ENCODE data around the gene PDE7B. TPM values are rescaled to one million over a fixed set of nuclear protein-coding genes. Genes with fewer than 3 reads are reported as not detected.

PDE7B gene
- total and polyA plus RNA-seq, 2 of the 4 experiments (the other 2 are of a cell fraction), result 7.8 to 12.4 TPM

- in situ Hi-C loops (cut with MboI; ENCODE audit: low sequenced_read_pairs), result no loop called here
- peak; percentile 66 for DNase-seq
- BruUV-seq (replicated peaks), result no TSS peak
These were observed 89.9 kb downstream of the PDE7B start for GRCh38 chr6:135941275-135942025.

More at GRCh38 chr6:135941275-135942025, 89.9 kb downstream of the PDE7B start:
- Histone ChIP-seq H3K4me3 (ENCODE audit: insufficient read depth, low read depth, low read length) (no peak overlapping the region), H3K23ac (ENCODE audit: low read depth, low read length) (no peak overlapping the region), H2AK5ac (ENCODE audit: low read depth, low read length) (no peak overlapping the region), H3K4me1 (ENCODE audit: control insufficient read depth, insufficient read depth, low read length) (peaks cover 18% of the 10 kb centered on the region), H2BK5ac (ENCODE audit: low read depth, low read length, poor library complexity, severe bottlenecking) (no peak overlapping the region), H3K14ac (replicated peaks; ENCODE audit: low read depth, low read length) (no peak overlapping the region), H3K79me1 (ENCODE audit: low read depth in 1 of 2, low read length in 2 of 2) (peaks cover 40 to 51% of the 10 kb centered on the region in 2 experiments), H2BK15ac (ENCODE audit: low read depth, low read length) (no peak overlapping the region), H2AK9ac (replicated peaks; ENCODE audit: low read depth, low read length, poor library complexity) (no peak overlapping the region), H2BK120ac (ENCODE audit: low read depth, low read length) (no peak overlapping the region), H3K4me2 (ENCODE audit: low read depth, low read length) (no peak overlapping the region), H3K9me1 (ENCODE audit: insufficient read depth, low read length) (peaks cover 9% of the 10 kb centered on the region), H3K27ac (ENCODE audit: insufficient read depth, low read length) (no peak overlapping the region), H4K8ac (ENCODE audit: low read depth in 2 of 2, low read length in 2 of 2) (no peak overlapping the region), H3K36me3 (ENCODE audit: control insufficient read depth, insufficient read depth, low read length) (no peaks in the 10 kb centered on the region; the same call in none of the 2 replicates), H2AFZ (replicated peaks; ENCODE audit: low read length, poor library complexity) (no peak overlapping the region), H3K4ac (ENCODE audit: low read depth, low read length) (no peak overlapping the region), H3K27me3 (ENCODE audit: control insufficient read depth, insufficient read depth, low read length) (no peaks in the 10 kb centered on the region), H3K18ac (ENCODE audit: low read depth, low read length) (no peak overlapping the region), H3K56ac (ENCODE audit: extremely low read depth, insufficient read depth, low read length) (no peak overlapping the region), H4K5ac (ENCODE audit: low read depth, low read length) (no peak overlapping the region), H3K9me3 (ENCODE audit: control insufficient read depth, insufficient read depth, low read length) (no peaks in the 10 kb centered on the region), H2BK20ac (ENCODE audit: low read depth, low read length) (no peak overlapping the region), H4K20me1 (ENCODE audit: insufficient read depth, low read length) (no peaks in the 10 kb centered on the region), H4K91ac (ENCODE audit: insufficient read depth, low read depth, low read length) (no peak overlapping the region), H3K9ac (ENCODE audit: low read depth, low read length) (no peak overlapping the region)
- CTCF ChIA-PET, result interaction anchor here (0.5 to 1.4 kb wide), 3 partner anchors 11 to 108 kb away, joined by 3 to 9 read pairs (median 3); no protein-coding TSS in a partner anchor
- TF ChIP-seq RFX5 (IDR thresholded peaks at IDR 0.05; ENCODE audit: low read depth, low read length) (no peak), SMC3 (IDR thresholded peaks at IDR 0.05; ENCODE audit: low read depth, low read length) (no peak), ELK1 (IDR thresholded peaks at IDR 0.05; ENCODE audit: borderline replicate concordance, low read depth, low read length) (no peak), CEBPB (IDR thresholded peaks at IDR 0.05; ENCODE audit: low read depth, low read length) (0 out of 2 replicates have a peak, but pooled peaks have one; percentile 15), FOS (IDR thresholded peaks at IDR 0.05; ENCODE audit: low read depth, low read length) (no peak)
- no peak for ATAC-seq (ENCODE audit: low read depth)
- intact Hi-C loops (cut with micrococcal nuclease), result no loop called here
- dilution Hi-C loops (cut with HindIII; ENCODE audit: low sequenced_read_pairs, unreplicated experiment), result no loop called here
- POLR2A ChIA-PET (ENCODE audit: unreplicated experiment), result no interaction called here
- WGBS, 2 experiments (ENCODE audit: extremely low coverage in 2 of 2, insufficient read length in 1 of 2), result no CpG with 5 or more reads among the region's 1 CpG
